Ishikawa (cell line): ENCODE data around the gene WDR45.

Experiments
- EGR1 ChIP-seq: IDR thresholded peaks from 2 replicates; pipeline ENCODE4 v1.6.1; 2012
- EP300 ChIP-seq: IDR thresholded peaks from 2 replicates; pipeline ENCODE4 v1.6.1; 2012; ENCODE audit warnings: borderline replicate concordance
- FOXM1 ChIP-seq: IDR thresholded peaks from 2 replicates; pipeline ENCODE4 v1.6.1; 2012; ENCODE audit warnings: low read depth, borderline replicate concordance
- RAD21 ChIP-seq: IDR thresholded peaks from 2 replicates; pipeline ENCODE4 v1.6.1; 2012; ENCODE audit warnings: low read depth
- TCF12 ChIP-seq: IDR thresholded peaks from 2 replicates; pipeline ENCODE4 v1.6.1; 2012; ENCODE audit warnings: low read depth
- USF1 ChIP-seq: IDR thresholded peaks from 2 replicates; pipeline ENCODE4 v1.6.1; 2012
- ZBTB7A ChIP-seq: IDR thresholded peaks from 2 replicates; pipeline ENCODE4 v1.6.1; 2012; ENCODE audit warnings: low read depth

GRCh38 chrX:49077941-49078340 lies 1.7 kb downstream of the WDR45 start:
- TF ChIP-seq RAD21 (no peak), FOXM1 (no peak), ZBTB7A (no peak), EP300 (no peak), EGR1 (no peak), TCF12 (no peak), USF1 (no peak)
